ENCODE data around the gene KCNAB1.
"Not testable (repeated sequence)": the region's sequence is repeated elsewhere in the genome, so short reads cannot be mapped to it uniquely, and the experiment has no call there.

KCNAB1 gene

DNA sequence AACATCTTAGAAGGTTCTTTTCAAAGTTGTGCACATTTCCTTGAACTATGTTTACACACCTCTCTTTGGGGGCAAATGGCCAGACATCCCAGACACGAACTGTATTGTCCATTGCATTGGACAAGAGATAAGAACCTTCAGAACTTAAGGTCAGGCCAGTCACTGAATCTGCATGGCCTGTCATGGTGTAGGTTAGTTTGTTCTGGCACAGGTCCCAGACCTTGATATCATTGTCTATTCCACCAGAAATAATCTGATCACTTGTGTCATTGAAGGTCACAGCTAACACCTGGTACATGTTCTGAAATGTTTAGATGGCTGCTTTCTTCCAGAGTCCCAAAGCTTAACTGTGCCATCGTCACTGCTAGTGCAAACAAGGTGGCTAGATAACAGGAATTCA is 55.7 kb downstream of the KCNAB1 start:
- no peak for DNase-seq (ENCODE audit: low read depth, low spot score)

DNA sequence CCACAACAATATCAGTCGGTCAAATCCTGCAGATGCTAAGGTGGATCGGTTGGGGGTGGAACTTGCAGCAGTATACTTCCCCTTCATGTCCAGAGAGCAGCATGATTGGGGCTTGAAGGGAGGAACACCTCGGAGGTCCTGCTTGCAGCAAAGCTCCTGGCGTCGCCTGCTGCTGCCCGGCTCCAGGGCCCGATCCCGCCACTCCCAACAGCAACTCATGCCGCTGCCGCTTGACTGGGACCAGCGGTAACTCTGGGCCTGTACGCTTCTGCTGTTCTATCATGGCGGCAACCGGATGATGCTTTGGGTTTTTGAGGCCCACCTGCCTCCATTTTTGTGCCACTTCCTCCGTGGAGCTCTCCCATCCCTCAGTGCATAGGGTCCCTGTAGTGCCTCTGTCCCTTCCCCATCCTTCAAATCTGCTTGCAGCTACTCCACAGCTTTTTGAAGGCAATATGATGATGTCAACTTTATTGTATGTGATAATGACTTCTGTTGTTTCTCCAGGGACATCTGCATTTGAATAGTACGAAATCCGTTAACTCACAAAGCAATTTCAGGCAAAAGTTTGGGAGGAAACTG is 56.3 kb downstream of the KCNAB1 start:
- DNase-seq (ENCODE audit: low read depth, low spot score): no peak

DNA sequence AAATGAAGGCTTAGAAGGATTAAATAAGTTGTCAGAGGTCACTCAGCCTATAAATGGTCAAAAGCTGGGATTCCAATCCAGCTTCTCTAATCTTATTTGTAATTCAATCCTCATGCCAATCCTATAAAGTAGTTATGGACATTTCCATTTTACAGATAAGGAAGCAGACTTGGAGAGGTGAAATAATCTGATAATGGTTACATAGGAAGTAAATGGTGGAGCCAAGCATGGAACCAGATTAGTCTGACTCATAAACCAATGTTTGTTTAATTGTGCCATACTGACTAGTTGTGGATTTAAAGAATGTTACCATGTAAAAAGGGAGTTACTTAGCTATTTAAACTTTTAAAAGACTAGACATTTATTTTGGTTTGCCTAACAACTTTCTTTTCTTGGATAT is 59.7 kb downstream of the KCNAB1 start:
- no peak for DNase-seq (ENCODE audit: low read depth, low spot score)

DNA sequence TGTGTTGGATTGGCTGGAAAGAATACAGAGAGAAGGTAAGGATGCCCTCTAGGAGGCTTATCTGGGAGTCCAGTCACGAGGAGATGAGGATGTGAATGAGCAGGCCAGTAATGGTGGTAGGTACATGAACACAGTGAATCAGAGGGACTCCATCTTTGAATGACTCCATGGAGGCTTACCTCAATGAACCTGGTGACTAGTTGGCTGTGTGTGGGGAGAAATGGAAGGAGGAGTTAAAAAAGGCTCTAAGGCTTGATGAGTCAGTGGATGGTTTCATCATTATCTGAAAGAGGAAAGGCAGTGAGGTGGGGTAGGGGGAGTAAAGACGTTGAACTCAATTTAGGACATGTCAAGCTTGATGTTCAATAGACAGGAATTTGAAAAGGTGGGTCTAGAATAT is 61.1 kb downstream of the KCNAB1 start:
- DNase-seq (ENCODE audit: low read depth, low spot score): no peak

DNA sequence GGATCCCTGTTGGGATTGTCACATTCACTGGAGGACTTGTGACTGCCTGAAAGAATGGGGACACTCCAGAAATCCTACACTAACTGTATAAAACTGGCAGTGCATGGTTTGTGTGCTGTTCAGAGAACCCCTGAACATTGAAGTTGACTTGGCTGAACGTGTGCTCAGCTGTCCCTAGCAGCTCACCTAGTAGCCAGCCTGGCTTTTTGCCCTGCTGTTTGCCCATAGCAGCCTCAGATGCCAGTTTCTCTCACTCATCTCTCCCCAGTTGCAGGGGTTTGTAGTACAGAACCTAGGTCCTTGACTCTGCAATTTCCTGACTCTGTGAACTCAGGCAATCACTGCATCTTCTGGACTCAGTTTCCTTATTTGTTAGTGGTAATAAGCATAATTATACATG is 63.0 kb downstream of the KCNAB1 start:
- DNase-seq (ENCODE audit: low read depth, low spot score): no peak

DNA sequence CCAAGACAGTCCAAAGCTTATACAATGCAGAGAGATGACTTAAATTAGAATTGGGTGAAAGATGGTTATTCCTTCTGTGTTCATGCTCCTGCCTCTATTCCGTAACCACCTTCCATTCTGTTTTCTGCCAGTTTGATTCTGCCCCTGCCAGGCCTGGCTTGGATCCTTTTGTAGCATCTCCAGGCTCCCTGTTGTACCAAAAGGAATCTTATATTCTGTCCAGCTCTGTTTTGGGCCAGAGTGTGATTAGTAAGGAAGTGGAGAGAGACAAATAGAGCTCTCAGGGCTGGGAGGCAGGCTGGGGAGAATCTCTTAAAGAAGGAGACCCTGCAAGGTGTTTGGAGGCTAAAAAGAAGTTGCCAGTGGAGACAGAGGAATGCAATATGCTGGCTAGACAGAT is 63.8 kb downstream of the KCNAB1 start:
- no peak for DNase-seq (ENCODE audit: low read depth, low spot score)

DNA sequence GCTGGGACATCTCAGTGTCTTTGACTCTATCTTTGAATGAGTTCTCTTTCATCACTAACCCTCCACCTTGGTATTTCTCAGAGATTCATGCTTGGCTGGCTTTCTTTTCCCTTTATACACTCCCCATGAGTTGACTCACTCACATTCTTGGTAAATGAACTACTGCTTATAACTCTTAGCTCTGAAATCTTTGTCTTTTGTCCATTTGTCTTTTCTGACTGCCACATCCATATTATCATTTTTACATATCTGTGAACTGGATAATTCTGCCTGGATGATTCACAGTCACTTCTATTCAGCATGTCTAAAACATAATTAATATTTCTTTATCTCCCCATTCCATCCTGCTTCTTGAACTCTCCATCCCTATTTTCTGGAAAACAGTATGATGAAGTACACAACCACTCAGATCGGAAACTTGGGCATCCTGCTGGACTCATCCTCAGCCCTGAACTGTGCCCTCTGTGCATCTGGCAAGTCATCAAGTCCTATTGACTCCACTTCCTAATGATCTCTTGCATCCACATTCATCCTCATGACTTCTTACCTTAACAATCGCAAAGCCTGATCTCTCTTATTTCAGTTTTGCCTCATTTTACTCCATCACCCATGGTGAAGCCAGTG is 66.9 kb downstream of the KCNAB1 start:
- DNase-seq (ENCODE audit: low read depth, low spot score): no peak

DNA sequence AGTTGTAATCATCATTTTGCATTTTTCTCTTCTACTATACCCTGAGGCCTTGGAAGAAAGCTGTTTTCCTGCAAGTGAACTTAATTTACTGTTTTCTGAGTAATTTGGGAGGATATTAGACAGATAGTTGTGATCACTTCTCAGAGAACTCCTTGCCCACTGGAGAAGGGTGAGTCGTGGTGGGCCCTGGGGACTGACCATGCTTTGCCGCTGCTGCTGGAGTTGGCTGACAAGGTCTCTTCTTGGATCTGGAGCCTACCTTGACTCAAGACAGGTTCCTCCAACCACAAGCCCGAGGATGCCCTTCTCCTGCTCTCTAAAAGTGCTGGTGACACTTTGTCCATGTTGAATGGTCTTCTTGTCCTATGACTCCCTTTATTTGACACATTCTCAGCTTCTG is 68.4 kb downstream of the KCNAB1 start:
- no peak for DNase-seq (ENCODE audit: low read depth, low spot score)

DNA sequence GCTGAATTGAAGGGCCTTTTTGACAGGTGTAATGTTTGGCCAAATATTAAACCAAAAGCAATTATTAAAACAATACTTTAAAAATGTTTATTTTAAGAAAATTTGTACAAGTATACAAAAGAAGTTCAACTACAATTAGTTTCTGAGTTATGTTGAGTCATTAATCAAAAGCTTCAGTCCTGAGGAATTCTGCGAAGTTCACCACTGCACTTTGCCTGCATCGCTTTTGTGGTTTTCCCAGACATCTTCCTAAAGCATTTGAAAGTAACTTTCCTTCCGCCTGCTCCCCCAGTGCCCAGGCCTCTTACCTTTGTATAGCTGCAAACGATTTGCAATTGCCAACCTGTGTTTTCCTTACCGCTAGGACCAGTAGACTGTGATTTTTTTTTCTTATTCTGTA is 69.5 kb downstream of the KCNAB1 start:
- DNase-seq (ENCODE audit: low read depth, low spot score): no peak

DNA sequence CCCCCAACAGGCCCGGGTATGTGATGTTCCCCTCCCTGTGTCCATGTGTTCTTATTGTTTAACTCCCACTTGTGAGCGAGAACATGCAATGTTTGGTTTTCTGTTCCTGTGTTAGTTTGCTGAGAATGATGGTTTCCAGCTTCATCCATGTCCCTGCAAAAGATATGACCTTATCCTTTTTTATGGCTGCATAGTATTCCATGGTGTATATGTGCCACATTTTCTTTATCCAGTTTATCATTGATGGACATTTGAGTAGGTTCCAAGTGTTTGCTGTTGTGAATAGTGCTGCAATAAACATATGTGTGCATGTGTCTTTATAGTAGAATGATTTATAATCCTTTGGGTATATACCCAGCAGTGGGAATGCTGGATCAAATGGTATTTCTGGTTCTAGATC is 74.6 kb downstream of the KCNAB1 start:
- DNase-seq (ENCODE audit: low read depth, low spot score): not testable (repeated sequence)

DNA sequence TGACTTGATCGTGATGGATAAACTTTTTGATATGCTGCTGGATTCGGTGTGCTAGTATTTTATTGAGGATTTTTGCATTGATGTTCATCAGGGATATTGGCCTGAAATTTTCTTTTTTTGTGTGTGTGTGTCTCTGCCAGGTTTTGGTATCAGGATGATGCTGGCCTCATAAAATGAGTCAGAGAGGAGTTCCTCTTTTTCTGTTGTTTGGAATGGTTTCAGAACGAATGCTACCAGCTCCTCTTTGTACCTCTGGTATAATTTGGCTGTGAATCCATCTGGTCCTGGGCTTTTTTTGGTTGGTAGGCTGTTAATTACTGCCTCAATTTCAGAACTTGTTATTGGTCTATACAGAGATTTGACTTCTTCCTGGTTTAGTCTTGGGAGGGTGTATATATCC is 76.8 kb downstream of the KCNAB1 start:
- DNase-seq (ENCODE audit: low read depth, low spot score): not testable (repeated sequence)

DNA sequence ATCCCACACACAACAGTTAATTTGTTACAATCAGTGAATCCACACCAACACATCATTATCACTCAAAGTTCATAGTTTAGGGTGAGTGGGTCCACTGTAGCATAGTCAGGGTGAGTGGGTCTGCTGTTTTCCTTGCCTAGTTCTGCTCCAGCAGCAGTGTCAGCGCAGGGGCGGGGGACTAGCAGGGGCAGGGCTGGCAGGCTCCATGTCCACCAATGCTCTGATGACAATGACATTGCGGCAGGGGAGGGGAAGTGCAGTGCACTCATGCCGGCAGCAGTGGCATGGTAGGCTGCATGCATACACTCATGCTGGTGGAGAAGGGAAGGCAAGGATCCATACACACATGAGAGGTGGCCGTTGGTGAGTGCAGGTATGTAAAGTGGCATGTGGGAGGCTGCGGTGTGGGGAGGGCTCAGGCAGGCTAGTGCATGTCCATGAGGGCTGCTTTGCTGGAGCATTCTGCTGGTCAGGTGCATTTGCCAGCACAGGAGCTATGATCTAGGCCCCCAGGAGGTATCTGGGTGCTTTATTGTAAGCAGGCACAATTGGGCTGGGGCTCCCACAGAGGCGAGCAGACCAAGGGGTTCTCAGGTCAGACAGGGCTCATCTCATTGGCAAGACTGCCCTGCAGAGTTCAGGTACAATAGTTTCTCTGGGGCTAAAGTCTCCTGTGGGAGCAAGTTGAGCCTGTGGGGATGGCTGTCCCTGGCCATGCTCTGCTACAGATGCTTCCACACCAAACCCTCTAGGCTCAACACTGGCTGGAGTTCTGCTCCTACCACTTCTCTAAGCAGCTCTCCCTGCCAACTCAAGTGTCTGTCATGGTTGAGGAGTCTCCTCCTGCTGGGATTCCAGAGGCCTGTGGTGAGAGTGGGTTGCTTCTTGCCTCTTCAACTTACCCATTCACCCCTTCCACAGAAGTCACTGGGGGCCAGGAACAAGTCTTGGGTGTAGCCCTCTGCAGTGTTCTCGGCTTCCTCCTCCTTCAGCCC is 81.3 kb downstream of the KCNAB1 start:
- no peak for DNase-seq (ENCODE audit: low read depth, low spot score)

DNA sequence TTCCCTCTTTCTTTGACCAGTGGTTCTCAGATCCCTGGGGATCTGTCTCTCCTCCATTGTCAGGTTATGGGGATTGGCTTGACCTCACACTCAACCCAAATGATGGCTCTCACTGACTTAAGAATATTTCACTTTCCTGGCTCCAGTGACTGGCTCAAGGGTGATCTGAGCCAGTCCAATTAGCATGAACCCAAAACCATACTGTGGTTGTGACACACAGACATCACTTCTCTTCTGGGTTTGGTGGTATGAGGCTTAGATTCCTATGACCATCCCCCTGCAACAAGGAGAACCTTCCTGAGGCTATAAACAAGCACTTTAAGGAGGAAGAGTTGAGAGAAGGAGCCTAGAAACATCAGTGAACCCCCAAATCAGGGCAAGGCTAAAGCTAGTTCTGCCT is 85.8 kb downstream of the KCNAB1 start:
- no peak for DNase-seq (ENCODE audit: low read depth, low spot score)

DNA sequence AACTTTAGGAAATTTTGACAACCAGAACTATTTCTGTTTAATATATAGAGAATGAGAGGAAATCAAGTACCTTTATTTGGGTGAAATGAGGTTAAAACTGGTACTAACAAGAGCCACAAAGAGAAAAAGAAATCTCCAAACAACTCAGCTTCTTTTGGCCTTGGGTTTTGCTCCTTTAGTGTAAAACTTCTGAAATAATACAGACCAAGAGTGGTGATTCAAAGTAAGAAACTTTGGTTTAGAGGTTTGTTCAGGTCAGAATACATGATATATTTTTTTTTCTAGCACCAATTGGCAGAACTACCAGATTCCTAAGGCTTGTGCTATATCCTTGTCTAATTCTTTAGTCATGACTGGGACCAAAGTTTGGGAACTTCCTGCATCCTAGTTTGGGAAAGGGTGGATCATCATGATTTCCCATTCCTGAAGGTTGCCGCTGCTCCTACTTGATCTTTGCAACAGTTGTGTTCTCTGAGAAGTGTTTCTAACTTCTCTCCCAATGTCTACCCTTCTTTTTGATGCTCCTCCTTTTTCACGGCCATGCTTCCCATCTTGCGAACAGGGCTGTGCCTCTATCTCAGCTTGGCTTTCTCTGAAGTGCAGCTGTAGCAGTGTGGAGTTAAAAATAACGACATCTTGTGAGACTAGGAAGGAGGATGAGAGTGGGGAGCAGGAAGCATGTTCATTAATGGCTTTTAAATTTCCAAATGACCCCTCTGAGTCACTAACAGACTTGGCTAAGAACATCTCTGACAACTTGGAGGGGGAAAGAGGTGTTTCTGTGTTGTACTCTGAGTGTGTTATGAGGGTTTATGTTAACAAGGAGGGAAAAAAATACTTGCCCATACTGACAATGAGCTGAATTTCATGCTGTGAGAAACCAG is 87.7 kb downstream of the KCNAB1 start:
- DNase-seq (ENCODE audit: low read depth, low spot score): no peak

DNA sequence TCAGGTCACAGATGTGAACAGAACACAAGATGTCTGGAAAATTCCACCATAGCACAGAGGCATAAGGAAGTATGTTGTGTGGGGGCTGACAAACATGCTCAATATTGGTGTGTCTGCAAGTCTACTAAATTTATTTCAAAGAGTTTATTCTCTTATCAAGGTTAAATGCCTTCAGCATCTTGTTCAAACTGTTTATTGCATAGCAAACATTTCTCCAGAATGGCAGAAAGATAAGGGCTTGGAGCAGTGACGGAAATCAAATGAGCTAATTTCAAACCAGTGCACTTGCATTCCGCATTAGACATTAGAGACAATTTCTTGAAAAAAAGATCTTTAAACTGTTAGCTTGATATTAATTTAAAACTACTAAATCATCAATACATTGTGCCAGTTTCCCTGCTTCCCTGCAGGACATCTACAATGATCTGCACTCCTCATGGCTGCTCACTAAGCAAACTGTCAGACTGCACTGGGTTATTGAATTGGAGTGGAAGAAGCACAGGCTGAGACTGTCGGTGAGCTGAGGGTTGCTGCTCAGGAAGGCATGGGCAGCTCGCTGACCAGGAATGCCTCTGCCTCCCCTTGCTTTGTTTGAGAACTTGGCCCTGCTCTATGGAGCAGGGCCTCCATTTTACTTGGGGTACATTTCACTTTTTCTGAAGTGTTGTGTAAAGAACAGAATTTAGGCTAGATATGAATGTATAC is 89.4 kb downstream of the KCNAB1 start:
- DNase-seq (ENCODE audit: low read depth, low spot score): no peak

DNA sequence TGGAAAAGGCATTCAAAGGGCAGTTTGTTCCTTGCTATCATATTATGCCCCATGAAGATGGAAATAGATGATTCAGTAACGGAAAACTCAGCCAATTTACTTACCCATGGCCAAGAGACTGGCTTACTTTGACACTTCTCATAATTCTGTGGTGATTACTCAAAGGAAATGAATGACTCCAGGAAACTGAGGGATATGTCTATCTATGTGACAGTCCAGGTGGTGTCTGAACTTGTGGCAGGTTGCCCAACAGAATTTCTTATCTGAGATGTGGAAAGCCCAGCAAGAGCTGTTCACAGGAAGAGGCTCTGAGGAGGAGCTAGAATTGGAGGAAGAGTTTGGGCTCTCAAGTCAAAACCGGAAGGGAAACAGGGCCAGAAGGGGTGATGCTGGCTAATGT is 91.2 kb downstream of the KCNAB1 start:
- DNase-seq (ENCODE audit: low read depth, low spot score): no peak

DNA sequence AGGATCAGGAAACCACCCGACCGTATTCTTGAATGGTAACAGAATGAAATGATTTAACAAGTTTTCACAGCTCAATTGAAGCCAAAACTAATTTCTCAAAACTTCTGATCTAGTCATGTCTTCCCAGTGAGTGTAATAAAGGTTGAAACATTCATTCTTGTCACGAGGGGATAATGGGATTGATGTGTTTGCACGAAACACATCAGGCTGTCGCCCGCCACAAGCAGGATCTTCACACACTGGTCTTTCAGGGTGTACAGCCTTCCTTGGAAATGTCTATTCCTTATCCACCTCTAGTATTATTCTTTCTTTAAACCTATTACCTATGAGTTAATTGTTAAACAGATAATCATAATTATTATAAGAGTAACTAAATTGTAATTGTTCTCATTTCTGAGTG is 94.3 kb downstream of the KCNAB1 start:
- no peak for DNase-seq (ENCODE audit: low read depth, low spot score)

DNA sequence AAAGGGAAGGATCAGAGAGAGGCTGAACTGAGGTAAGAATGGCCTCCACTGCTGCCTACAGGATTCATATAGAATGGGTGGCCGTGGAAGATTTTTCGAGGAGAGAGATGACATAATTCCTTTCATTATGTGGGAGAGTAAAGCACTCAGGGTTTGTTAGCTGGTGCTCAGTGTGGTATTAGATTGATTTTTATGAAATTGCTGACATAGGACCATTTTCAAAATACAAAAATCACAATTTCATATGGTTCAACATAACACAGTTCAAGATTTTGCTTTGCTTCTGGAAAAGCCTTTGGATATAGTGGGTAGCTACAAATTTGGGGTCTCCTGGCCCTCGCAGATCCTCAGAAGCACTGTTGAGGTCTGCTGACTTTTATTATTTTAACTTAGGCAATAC is 95.4 kb downstream of the KCNAB1 start:
- no peak for DNase-seq (ENCODE audit: low read depth, low spot score)

DNA sequence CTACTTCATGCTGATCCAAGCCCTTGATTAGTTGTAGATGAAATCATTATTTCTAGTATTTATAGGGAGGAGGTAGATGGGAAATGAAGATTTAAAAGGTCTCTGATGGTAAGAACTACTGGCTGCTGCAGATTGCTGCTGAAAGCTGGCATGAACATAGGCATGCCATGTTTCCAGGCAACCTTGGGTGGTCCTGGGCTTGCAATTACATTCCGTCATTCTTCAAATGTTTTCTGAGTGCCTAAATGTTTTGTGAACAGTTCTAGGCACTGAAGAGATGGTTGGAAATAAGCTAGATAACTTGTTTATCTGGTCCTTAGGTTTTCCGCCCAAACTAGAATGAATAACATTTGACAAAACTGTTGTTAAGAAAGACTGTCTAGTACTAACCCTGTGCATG is 95.8 kb downstream of the KCNAB1 start:
- DNase-seq (ENCODE audit: low read depth, low spot score): no peak

DNA sequence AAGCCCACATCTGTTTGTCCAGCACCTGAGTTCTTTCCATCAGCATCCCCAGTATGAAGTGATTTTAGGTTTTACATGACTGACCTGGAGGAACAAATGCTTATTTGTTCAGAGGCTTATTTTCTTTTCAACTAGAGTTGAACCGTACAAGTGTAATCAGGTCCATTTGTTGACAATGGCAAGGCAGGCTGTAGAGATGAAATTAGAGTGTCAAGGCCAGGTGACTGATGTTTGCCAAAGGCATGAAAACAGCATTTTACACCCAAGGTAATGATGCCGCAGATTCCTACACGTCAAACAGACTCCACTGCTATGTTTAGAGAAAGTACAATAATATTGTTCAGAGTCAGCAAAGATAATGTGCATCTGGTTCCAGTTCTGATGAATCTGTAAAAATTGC is 96.5 kb downstream of the KCNAB1 start:
- DNase-seq (ENCODE audit: low read depth, low spot score): no peak

DNA sequence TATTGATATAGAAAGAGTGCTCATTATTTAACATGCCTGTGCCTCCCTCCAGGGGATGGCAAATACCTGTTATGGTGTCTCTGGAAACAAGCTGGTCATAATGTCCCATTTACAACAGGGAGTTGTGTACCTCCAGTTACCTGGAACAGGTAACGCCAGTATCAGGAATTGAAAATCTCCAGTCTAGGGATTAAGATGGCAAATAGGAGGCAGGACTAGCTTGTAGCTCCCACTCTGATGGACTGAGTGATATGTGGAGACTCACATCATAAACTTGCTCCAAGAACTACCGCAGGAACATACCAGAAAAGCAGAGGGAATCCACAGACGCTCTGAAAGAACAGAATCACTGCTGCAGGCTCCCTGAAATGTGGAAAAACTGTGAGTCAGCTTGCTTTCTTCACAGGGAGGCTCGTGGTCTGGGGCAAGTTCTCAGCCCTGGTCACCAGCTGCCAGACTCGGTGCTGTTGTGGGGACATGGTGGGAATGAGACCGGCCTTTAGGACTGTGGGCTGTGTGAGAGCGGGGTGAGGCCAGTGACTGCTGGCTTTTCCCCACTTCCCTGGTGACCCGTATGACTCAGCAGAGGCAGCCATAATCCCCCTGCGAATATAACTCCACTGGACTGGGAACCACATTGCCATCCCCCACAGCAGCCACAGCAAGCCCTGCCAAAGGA is 97.4 kb downstream of the KCNAB1 start:
- no peak for DNase-seq (ENCODE audit: low read depth, low spot score)
